HL-60 (cell line): Measurements from ENCODE around the gene C20orf173.

Experiments used
- DNase-seq, 2 experiments: peaks; one replicate each; pipeline ENCODE4 v3.0.0-alpha.2; 2010 to 2020; ENCODE audit warnings: low read depth in 1 of 2, low spot score in 1 of 2
- H3K27ac ChIP-seq: fragments of 250-450 bp; sonication (Bioruptor Pico); replicated peaks from 2 replicates; pipeline ENCODE4 v1.5.1; 2020; ENCODE audit warnings: mild to moderate bottlenecking, moderate library complexity
- H3K27me3 ChIP-seq: fragments of 250-450 bp; sonication (Bioruptor Pico); 2 replicates; pipeline ENCODE4 v1.5.1; 2021; ENCODE audit warnings: mild to moderate bottlenecking, moderate library complexity; ENCODE audit not compliant: insufficient read depth, poor library complexity, severe bottlenecking
- H3K4me3 ChIP-seq: replicated peaks from 2 replicates; pipeline ENCODE4 v1.5.1; 2011; ENCODE audit warnings: mild to moderate bottlenecking, control low read depth, low read length; ENCODE audit not compliant: insufficient read depth
- GABPA ChIP-seq: IDR thresholded peaks from 2 replicates; pipeline ENCODE4 v1.6.1; 2012; ENCODE audit warnings: low read depth
- POLR2AphosphoS5 ChIP-seq: IDR thresholded peaks from 2 replicates; pipeline ENCODE4 v1.6.1; 2012; ENCODE audit warnings: low read depth
- SPI1 ChIP-seq: IDR thresholded peaks from 2 replicates; pipeline ENCODE4 v1.6.1; 2012; ENCODE audit warnings: low read depth, mild to moderate bottlenecking, borderline replicate concordance
- long read RNA-seq: library from polyadenylated mRNA; unstranded; transcript quantifications from one replicate; pipeline ENCODE4 v2.0.0, GENCODE V29; 2020
- TF ChIP-seq, protein P1 (sequence below): IDR thresholded peaks from one replicate; pipeline ENCODE4 v1.5.1; 2011; ENCODE audit warnings: low read length, control low read depth, inconsistent platforms; ENCODE audit not compliant: insufficient read depth
- TF ChIP-seq, protein P2 (sequence below): IDR thresholded peaks from 2 replicates; pipeline ENCODE4 v1.6.1; 2012; ENCODE audit warnings: low read depth; ENCODE audit not compliant: insufficient replicate concordance

Gene C20orf173, protein sequence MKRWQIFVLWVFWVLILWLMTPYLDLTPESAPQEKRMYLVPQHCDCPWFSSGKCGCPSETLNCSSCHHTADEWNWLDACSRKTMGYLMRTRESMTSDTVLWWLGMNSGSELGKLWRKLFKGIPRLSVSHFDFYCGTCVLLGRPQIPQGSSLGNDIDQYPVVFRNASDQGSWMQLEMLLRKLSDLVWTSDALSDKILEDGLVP
- long read RNA-seq = 0 reads

DNA sequence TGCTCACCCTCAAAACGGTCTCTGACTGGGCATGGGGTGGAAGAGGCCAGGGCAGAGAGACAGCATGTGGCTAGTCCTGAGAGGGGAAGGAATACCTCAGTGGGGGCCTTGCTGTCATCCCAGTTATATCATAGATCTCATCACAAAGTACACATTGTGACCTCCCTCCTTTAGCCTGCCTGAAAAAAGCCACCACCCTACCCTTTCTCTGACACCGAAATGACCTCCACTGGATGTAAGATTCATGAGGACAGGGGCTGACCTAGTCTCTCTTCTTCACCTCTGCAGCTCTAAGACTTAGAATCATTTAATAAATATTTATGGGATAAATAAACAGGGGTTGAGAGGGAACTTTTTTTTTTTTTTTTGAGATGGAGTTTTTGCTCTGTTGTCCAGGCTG lies at the start of gene C20orf173:
Gene C20orf173 (minus strand): TSS at position 101 of the 400 bp plus-strand sequence. CDS start 279 bp downstream, outside the sequence.
- TF ChIP-seq, protein P1, sequence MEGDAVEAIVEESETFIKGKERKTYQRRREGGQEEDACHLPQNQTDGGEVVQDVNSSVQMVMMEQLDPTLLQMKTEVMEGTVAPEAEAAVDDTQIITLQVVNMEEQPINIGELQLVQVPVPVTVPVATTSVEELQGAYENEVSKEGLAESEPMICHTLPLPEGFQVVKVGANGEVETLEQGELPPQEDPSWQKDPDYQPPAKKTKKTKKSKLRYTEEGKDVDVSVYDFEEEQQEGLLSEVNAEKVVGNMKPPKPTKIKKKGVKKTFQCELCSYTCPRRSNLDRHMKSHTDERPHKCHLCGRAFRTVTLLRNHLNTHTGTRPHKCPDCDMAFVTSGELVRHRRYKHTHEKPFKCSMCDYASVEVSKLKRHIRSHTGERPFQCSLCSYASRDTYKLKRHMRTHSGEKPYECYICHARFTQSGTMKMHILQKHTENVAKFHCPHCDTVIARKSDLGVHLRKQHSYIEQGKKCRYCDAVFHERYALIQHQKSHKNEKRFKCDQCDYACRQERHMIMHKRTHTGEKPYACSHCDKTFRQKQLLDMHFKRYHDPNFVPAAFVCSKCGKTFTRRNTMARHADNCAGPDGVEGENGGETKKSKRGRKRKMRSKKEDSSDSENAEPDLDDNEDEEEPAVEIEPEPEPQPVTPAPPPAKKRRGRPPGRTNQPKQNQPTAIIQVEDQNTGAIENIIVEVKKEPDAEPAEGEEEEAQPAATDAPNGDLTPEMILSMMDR = no peak
- TF ChIP-seq POLR2AphosphoS5 (no peak), GABPA (no peak), SPI1 (no peak)
- TF ChIP-seq, protein P2, sequence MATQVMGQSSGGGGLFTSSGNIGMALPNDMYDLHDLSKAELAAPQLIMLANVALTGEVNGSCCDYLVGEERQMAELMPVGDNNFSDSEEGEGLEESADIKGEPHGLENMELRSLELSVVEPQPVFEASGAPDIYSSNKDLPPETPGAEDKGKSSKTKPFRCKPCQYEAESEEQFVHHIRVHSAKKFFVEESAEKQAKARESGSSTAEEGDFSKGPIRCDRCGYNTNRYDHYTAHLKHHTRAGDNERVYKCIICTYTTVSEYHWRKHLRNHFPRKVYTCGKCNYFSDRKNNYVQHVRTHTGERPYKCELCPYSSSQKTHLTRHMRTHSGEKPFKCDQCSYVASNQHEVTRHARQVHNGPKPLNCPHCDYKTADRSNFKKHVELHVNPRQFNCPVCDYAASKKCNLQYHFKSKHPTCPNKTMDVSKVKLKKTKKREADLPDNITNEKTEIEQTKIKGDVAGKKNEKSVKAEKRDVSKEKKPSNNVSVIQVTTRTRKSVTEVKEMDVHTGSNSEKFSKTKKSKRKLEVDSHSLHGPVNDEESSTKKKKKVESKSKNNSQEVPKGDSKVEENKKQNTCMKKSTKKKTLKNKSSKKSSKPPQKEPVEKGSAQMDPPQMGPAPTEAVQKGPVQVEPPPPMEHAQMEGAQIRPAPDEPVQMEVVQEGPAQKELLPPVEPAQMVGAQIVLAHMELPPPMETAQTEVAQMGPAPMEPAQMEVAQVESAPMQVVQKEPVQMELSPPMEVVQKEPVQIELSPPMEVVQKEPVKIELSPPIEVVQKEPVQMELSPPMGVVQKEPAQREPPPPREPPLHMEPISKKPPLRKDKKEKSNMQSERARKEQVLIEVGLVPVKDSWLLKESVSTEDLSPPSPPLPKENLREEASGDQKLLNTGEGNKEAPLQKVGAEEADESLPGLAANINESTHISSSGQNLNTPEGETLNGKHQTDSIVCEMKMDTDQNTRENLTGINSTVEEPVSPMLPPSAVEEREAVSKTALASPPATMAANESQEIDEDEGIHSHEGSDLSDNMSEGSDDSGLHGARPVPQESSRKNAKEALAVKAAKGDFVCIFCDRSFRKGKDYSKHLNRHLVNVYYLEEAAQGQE = no peak
- H3K27ac ChIP-seq = no peak within 1 kb of the TSS
- no peak for DNase-seq
- H3K4me3 ChIP-seq = no peak within 1 kb of the TSS
- no peaks in the 10 kb centered on the region for H3K27me3 ChIP-seq

DNA sequence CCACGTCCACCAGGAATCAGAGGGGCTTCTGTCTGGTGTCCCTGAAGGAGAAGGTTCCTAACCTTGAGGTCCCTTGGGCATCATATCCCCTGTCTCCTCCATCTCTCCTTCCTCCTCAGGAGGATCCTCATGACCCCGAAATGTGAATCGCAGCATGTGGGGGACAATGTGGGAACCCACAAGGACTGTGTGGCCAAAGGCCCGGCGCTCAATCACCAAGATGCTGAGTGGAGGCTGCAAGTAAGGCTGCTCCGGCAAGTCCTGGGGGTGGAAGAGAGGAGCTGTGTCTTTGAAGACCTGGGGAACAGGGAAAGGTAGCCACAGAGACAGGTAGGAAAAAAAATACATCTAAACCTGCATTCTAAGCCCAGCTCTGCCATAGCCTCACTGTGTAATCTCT lies 49.7 kb upstream of the C20orf173 start:
- TF ChIP-seq, protein P1 = no peak
- TF ChIP-seq POLR2AphosphoS5 = no peak
- no peak for TF ChIP-seq SPI1
- no peak for TF ChIP-seq GABPA
- TF ChIP-seq, protein P2 = no peak
- DNase-seq = no peak
- H3K4me3 ChIP-seq = no peak overlapping the region
- no peak overlapping the region for H3K27ac ChIP-seq
- H3K27me3 ChIP-seq = no peaks in the 10 kb centered on the region

DNA sequence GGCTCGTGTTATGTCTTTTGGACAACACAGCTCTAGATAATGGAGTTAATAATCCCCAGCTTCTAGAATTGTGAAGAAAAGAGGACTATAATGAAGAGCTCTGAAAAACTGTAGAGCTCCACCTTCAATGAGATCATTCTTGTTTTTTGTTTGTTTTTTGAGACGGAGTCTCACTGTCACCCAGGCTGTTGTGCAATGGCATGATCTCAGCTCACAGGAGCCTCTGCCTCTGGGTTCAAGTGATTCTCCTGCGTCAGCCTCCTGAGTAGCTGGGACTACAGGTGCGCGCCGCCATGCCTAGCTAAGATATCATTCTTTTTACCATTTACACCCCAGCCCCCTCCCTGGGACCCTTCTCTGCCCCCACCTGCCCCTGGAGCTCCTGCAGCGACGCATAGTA lies 49.0 kb upstream of the C20orf173 start:
- H3K27ac ChIP-seq = no peak overlapping the region
- H3K27me3 ChIP-seq = no peaks in the 10 kb centered on the region
- no peak for DNase-seq
- H3K4me3 ChIP-seq = no peak overlapping the region
- TF ChIP-seq, protein P1 = no peak
- TF ChIP-seq SPI1 = no peak
- TF ChIP-seq GABPA = no peak
- no peak for TF ChIP-seq POLR2AphosphoS5
- TF ChIP-seq, protein P2 = no peak
